Tongue (tissue), 2 donors: ENCODE measurements around the gene FBXW12. TPM values are rescaled to one million over a fixed set of nuclear protein-coding genes. Genes with fewer than 3 reads are reported as not detected.

Experiments used
- DNase-seq: peaks from one replicate; pipeline ENCODE4 v3.0.0-alpha.2; 2015
- total RNA-seq: library from RNA; depleted of rRNA; stranded (reverse); fragments of >200 nt; gene quantifications from one replicate; pipeline ENCODE4 v1.2.3, GENCODE V29; 2014

FBXW12 gene
- total RNA-seq, 1 donor from 2014 or later, result not detected

DNA sequence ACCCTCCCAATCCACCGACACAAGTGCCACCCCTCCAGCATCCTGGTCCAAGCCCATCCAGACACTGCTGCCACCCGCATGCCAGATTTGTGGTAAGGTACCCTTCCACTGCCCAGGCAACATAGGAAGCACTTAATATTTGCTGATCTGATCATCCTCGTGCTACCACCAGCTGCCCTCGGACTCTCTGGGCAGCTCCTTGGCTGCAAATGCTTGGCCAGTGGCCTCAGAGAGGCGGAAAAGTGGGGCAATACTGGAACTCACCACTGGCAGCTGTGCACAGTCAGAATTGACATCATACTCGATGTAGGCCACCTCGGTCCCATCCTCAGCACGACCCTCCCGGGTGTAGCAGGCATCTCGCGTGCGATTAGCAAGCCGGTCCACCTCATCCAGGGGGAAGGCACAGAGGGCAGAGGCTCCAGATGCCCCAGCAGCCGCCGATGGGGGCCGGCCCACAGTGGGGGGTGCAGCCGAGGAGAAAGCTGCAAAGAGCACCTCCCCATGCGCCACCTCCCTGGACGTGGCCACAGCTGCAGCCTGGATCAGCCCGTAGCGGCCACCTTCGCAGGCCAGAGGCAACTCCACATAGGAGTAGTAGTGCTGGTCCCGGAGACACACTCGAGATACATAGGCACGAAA lies 51.3 kb downstream of the FBXW12 start:
- no peak for DNase-seq

DNA sequence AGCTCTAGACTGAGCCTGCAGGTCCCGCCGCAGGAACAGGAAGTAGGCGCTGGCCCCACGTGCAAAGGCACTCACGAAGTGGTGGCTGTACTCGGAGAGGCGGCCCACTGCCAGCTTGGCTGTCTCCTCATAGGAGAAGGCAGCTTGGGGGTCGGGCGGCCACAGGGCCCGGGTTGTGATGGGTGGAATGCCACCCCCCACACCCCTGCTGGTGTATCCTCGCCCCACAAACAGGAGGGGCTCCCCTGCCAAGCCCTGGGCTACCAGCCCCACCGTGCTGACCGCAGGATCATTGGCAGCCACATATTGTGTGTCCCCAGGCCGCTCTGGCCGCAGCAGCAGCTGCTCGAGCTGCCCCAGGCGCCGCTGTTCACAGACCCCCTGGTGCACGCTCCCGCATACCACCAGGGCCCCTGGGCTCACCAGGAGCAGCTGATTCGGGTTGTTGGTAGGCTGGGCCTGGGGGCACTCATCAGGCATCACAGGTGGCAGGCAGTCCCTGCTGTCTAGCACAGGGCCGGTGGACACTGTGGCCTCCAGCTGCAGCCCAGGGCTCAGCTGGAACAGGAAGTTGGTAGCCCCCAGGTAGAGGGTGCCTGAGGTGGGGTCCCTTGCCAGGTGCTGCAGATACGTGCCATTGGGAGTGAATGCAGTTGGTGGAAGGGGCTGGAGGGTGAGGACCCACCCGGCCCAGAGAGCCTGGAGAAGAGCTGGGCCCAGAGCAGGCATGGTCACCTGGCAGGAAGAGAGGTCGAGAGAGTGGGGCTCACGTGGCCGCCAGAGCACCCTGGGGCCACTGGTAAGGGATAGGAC lies 52.1 kb downstream of the FBXW12 start:
- DNase-seq, result no peak

DNA sequence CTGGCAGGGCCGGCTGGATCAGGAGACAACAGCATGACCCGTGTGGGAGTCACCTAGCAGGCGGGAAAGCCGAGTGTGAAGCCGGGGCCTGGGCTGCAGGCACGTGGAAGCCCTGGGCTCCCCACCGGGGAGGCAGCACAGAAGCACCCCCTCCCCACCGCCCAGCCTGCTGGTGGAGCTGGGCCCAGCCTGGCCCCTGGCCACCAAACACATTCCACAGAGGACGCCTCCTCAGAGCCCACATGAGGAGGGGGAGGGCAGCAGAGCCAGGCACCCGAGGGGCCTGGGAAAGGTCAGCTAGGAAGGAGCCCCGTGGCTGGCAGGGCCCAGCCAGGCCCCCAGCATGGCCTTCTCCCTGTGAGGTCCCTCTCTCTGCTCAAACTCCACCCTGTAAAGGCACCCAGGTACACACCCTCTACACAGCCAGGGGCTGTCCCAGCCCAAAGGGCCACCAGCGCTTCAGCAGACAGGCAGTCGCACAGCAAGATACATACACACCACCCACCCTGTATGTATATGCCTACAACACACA lies 53.3 kb downstream of the FBXW12 start:
- DNase-seq, result no peak

DNA sequence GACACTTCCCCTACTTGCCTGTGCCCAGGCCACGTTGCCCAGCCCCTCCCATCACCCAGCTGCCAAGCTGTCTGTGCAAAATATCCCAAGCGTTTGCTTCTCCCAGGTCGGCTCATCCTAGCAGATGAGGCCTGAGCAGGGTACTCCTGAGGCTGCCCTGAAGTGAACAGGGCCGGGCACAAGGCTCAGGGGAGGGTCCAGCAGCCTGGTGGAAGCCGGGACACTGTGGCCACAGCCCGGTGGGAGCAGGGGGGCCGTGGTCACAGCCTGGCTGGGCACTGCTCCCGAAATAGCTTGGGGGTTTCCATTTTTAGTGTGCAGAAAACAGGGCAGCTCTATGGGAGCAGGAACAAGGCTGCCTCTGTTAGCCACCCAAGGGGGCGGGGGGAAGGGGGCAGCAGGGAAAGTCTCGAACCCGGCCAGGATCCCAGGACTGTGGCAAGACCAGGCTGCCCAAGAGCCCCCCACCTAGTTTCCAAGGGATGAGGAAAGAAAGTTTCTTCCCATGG lies 54.4 kb downstream of the FBXW12 start:
- peak; percentile 61 for DNase-seq

DNA sequence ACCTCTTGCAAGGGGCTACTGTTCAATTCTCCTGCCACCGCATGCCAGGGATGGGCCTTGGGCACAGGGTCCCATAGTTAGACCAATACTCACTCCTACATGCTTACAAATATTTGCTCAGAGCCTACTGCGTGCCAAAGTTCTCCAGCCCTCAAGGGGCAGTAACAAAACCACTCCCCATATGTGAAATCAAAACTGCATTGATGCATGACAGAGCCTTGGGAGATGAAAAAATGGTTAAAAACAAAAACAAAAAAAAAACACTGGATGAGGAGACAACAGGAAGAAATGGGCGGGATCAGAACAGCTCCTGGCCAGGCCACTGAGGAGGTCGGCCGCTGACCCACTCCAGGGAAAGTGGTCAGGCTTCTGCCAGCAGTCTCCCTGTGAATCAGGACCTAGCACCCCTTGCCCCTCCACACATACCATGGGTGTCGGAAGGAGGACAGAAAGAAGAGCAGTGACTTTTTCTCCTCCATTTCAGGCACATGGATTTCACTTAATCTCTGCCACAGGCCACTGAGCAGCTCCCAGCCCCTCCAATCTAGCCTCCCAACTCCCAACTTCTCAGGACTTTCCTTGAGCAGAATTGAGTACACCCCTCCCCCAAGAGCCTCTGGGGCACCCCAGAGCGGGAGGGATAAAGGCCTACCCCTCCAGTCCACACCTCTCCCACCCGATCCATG lies 55.1 kb downstream of the FBXW12 start:
- DNase-seq, result no peak

DNA sequence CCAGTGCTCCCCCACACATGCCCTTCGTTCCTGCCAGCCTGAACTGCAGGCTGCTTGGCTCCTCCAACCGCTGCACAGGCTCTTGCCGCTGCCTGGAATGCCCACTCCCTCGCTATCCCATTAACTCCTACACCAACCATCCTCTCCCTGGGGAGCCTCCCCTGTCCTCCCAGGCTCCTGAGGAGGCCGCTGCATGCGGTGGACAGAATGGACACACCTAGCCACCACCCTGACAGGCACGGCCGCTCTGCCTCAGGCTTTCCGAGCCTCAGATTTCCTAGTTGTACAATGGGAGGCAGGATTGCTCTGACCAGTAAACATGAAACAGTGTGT lies 55.6 kb downstream of the FBXW12 start:
- no peak for DNase-seq

DNA sequence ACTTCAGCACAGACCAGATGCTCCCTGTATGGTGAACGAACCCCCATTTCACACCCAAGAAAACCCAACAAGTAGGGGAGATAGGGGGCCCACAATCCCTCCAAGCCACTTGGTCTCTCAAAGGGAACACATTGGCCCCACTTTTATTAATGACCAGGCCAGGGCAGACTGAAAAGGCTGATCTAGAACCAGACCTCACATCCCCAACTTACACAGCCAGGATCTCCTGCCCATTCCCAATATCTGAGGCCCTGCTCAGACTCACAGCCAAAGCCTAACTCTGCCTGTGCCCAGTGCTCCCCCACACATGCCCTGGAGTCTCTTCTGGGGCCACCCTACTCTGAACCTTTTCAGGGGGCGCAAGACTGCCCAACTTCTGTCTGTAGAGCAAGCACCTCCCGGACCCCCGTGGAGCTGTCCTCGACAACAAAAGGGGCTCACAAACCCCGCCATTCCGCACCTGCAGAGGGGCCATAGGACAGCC lies 56.1 kb downstream of the FBXW12 start:
- no peak for DNase-seq

DNA sequence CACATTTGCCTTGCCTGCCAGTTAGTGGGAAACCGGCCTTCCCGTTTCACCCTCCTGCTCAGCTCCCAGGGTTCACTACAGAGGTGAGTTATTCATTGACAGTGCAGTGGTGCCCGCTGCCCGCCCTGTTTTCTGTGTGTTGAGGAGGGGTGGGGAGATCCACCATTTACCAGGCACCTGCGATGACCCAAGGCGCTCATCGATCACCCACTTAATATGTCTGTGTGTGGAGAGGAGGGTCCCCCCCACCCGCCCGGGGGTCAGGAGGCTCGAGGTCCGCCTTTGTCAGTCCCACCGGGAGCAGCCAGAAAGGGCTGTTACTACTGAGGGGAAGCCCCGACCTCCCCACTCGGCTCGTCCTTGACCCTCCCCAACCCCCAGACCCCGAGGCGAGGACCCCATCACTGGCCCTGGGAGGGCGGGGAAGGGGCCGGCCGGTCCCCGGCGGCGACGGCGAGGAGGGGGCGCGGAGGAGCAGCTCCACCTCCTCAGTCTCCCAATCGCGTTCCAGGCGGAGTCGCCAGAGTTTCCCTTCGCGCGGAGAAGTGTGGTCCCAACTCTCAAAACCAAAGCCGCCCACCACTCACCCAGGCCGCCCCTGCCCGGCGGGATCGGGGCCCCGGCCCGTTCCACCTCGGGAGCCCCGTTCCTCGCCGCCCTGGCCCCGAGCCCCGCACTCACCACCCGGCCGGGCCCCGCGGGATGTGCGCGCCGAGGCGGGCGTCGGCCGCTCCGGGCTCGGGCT lies 56.7 kb downstream of the FBXW12 start:
- peak; percentile 84 for DNase-seq

DNA sequence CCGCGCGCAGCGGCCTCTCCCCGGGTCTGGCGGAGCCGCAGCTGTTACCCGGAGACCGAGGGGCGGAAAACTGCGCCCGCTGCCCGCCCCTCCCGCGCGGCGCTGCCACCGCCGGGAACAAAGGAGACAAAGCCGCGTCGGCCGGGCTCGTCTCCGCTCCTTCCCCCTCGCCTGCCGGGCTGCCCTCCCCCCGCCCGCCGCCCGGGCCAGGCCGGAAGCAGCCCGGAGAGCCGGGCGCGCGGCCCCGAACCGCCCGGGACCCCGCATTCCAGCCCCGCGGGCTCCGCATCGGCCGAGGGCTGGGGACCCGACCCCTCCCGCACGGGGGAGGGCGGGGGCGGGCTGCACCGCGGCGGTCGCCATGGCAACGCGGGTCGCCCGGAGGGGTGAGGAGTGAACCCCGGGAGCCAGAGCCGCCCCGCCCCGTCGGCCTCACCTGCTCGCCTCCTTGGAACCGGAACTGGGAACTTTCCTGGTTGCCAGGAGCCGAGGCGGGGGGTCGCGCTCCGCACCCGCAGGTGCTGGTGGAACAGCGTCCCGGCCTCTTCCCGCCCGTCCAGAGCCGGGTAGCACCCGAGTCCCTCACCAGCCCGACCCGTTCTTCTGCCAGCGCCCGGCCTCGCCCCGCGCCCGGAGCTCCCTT lies 57.4 kb downstream of the FBXW12 start:
- DNase-seq, result peak; percentile 66

DNA sequence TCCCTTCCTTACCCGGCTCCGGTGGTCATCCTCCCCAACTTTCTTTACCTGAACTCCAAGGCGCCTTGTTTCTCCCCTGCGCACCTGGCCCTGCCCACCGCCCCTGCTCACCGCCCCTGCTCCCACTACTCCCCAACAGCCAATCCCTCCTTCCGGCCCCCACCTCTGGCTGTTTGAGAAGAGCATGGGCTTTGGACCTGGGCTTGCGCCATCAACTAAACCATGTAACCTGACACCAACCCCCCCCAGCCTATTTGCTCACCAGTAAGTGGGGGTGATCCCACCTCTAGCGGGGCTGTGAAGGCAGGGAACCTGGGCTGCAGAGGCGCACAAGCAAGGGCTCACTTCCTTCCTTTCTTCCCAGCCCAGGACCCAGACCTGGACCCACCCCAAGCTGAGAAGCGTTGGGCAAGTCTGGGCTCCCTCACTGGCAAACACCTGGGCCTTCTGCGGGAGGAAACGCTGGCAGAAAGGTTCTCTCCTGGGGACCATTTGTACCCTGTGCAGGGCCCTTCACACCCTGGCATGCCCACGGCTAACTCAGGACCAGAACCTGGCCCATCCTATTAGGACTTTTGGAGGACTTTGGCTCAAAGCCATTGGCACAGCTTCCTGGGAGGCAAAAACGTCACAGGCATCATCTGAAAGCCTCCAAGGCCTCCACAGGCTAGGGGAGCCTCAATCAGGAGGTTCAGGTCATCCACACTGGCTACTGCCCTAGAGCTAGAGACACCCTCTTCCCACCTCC lies 58.1 kb downstream of the FBXW12 start, which contains the start of gene PLXNB1:
PLXNB1 (minus strand) TSS at position 127 of the 748 bp plus-strand sequence. CDS start 5,475 bp downstream, outside the sequence.
- peak; percentile 85 for DNase-seq

DNA sequence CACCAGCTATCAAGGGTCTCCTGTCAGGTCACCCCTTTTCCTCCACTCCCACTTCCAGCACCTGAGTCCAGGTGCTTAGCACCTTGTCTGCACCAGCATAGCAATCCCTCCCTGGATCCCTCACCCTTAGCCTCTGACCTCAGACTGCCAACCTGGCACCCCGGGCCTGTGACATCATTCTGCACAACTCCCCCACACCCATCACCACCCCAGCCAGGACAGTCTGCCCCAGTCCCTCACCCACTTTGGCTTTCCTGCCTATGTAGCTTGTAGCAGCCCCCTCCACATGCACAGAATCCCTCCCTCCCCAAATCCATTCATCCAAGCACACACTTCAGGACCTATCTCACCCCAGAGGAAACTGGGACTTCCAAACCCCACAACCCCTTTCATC lies 58.7 kb downstream of the FBXW12 start:
- no peak for DNase-seq

DNA sequence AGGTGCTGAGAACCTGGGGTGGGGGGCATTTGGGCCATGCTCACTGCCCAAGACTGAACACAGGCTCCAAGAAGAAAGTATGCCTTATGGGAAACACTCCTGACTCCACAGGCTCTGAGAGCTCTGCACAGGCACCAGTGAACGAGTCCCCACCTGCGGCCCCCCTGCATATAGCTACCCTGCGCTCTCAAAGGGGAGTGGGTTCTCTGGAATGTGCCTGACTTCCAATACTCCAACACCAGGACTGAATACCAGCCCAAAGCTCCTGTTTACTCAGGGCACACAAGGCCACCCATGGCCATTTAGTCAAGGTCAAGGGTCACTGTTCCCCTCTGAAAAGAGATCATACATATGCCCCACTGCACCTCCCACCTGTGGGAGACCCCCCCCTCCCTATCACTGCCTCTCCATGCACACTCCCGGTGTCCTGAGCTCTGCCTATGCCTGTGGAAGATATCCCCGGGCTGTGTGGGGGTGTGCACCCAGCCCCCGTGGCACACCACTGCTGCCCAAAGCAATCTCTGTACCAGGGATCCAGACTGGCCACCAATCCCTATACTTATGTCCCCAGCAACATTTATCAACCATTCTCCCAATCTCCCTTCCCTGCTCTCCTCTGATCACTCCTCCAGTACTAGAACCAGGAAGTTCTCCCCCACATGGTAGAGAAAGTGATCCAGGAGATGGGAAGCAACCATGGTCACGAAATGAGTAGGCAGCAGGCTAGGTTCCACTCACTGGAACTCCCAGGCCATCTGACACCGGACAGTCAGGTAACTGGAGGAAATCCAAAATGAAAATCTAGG lies 59.4 kb downstream of the FBXW12 start:
- DNase-seq, result no peak

DNA sequence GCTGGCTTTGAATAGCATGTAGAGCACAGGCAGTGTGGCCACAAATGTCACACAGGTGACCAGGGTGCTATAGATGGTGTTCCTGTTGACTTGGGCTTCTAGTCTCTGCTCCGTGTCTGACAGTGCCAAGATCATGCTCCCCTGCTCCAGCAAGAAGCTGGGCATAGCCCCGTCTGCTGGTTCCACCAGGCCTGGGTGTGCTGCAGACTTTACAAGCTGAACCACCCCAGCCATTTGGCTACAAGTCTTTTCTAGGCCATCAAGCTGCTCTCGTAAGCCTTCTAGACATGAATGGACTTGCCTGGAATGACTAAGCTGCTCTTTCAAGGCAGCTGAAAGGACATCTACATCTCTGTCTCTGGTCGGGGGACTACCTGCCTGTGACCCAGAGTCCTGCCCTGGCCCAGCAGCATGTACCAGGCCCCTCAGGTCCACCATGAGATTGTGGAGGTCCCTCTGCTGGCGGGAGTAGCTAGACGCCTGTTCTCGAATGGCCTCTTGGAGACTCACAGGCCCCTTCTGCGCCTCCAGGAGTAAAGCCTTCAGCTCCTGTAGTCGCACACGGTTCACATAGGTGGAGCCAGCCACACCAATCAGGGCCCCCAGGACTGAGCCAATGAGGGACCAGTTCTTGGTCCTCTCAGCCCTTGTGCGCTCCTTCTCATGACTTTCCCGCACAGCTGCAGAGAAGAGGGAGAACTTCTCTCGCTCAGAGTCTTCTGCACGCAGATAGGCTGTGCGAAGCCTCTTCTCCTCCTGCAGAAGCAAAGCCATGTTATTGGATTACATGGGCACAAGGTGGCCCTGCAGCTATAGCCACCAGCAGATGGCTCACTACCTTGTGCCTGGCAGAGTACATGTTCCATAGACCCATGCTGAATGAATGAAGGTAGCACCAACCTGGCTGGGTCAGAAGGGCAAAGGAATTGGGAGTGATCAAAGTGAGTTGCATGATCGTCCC lies 60.7 kb downstream of the FBXW12 start:
- DNase-seq, result no peak

DNA sequence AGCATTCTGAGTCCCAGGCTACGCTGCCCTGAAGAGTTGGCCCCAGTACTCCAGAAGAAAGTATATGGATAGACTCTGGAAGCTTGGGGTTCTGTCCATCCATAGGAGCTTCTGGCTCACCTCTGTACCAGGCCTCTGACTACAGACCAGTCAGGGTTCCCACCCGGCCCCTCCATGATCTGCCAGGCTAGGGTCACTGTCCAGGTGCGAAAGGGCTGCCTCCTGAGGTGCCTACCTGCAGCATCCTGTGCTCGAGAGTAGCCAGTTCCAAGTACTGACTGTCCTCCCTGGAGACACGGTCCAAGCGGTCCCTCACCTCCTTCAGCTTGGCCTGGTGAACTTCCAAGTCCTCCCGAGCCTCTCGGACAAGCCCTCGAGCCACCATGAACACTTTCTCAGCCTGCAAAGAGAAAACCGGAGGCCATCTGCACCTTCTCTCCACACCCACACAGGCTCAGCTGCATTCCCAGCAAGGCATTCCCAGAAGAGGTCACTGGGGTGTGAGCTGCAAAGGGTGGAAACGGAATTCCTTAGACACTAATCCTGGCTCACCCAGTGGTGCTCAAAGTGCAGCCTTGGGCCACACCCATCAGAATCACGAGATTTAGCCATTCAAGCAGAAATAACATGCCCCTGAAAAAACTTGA lies 61.6 kb downstream of the FBXW12 start:
- no peak for DNase-seq

DNA sequence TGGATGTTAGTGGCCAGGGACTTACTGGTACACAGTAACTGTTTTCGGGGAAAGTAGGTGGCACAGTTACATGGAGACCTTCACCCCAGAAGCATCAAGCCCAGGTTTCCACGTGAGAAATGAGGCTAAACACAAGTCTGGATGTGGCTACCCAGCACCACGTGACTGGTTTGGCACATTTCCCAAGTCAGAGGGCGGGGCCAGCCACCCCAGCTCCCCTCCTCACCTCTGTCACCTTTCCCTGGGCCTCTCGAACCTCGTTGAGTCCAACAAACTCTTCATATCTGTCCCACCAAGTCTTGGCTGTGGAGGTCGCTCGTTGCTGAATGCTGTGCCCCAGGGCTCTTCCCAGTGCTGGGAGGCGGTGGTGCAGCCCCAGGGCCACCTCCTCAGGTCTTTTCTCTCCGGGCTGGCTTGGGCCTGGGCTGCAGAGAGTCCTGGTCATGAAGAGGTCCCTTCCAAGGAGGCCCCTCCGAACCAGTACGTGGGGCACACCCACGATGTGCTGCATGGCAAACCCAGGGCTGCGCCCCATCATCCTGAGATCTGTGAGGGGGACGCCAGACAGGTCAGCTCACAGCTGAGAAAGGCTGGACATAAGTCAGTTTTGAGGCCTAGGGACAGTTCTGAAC lies 62.7 kb downstream of the FBXW12 start:
- no peak for DNase-seq

DNA sequence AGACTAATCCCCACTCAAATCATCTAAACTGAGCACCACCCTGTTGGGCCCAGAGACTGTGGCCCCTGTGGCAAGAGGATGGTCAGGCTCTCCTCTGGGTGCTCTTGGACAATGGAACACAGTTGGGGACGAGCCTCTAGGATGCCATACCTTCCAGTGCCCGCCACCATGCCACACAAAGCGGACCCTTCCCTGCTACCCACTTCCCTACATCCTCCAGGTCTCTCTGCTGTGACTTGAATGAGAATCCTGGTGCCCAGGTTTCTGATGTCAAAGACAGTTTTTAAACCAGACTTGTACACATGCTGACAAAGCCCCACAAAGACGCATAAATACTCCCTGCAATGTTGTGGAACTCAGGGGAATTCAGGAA lies 63.2 kb downstream of the FBXW12 start:
- DNase-seq, result no peak

DNA sequence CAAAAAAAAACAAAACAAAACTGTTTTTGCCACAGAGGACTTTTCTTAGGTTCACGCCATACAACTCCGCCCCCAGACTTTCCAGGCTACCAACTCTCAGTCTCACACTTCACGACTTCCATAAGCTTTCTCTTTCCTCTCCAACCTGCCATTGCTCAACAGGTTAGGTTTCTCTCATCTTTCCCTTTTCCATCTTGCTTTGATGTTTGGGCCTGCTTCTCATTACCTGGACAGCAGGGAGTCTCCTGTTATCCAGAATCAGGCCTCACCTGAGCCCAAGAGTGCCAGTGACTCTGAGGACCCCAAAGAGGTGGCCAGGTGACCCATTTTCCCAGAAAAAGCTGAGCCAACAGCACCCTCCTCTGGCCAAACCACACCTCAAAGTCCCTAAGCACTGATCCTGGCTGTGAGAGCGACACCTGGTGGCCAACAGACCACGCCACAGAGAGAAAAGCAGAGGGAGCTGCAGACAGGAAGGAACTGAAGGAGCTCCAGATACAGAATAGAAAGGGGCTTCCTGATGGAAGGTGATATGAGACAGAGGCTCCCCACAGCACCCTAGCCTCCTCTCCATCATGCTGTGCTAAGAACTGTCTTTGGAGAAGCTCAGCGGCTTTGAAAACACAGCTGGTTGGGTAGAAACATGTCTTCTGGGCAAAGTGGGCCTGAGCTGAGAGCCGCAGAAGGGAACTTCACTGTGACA lies 63.9 kb downstream of the FBXW12 start:
- peak; percentile 94 for DNase-seq
